Measurements from ENCODE around the gene LCN10.
"Not testable (repeated sequence)": the region's sequence is repeated elsewhere in the genome, so short reads cannot be mapped to it uniquely, and the experiment has no call there.

The LCN10 gene

GRCh38 chr9:136711219-136711648 lies 31.5 kb downstream of the LCN10 start:
- DNase-seq (ENCODE audit: low read depth); H3K4me3 ChIP-seq (ENCODE audit: low read depth, low read length): not testable (repeated sequence)

DNA sequence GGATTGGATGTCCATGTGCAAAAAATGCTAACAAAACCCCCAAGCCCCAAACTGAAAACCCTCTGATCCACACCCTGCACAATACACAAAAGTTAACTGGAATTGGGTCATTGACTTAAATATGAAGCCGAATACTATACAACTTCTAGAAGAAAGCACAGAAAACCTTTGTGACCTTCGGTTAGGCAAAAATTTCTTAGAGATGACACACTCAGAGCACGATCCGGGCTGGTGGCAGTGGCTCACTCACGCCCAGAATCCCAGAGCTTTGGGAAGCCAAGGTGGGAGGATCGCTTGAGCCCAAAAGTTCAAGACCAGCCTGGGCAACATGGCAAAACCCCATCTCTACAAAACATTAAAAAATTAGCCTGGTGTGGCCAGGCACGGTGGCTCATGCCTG lies 32.2 kb downstream of the LCN10 start:
- no peak overlapping the region for H3K4me3 ChIP-seq (ENCODE audit: low read depth, low read length)
- DNase-seq (ENCODE audit: low read depth), result no peak

DNA sequence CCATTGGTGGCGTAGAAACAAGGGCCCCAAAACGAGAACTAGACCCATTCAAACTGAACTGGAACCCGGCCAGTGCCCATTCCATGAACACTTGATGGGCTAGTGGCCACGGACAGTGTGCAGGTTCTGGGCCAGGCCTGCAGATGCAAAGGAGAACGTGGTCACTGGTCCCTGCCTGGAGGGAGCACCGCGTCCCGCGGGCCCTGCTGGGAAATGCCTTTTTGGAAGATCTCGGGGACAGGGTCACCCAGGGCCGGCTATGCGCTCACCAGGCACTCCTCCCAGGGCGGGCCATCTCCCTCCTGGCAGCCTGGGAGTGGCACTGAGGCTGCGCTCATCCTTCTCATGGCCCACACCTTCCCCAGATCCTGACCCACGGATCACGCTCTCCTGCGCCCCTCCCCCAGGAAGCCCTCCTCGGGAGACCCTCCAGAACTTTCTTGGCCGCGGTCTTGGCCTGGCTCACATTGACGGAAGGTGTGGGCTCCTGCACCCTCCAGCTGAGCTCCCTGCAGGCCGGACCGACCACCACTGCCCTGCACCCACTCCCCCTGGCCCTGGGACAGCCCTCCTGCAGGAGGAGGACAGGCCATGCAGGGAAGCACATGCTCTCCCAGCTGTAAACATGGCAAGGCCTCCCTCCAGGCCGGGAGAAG lies 33.2 kb downstream of the LCN10 start:
- DNase-seq (ENCODE audit: low read depth), result no peak
- H3K4me3 ChIP-seq (ENCODE audit: low read depth, low read length), result no peak overlapping the region

DNA sequence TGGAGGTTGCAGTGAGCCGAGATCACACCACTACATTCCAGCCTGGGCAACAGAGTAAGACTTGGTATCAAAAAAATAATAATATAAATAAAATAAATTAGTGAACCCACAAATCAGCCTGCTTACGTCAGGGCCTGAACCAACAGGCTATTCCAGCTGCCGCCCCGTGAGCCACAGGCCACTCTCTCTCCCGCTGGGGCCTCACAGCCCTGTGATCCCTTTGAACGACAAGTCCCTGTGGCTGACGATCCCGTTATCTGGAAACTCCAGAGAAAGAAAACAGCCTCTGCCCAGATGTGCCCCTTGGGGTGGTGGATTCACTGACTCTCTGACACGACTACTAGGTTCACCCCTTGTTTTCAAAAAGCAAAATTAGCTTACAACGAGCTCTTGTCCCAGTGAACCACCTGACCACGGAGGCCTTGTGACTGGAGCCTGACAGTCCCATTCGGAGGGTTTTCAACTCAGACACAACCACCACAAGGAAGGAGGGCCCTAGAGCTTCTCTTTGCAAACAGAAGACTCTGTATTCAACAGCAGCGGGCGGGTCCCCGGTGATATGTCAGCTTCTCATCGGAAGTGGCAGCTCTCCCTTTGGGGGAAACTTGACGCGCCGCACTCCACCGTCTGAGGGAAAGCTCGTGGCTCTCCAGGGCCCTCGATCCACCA lies 34.8 kb downstream of the LCN10 start:
- no peak for DNase-seq (ENCODE audit: low read depth)

DNA sequence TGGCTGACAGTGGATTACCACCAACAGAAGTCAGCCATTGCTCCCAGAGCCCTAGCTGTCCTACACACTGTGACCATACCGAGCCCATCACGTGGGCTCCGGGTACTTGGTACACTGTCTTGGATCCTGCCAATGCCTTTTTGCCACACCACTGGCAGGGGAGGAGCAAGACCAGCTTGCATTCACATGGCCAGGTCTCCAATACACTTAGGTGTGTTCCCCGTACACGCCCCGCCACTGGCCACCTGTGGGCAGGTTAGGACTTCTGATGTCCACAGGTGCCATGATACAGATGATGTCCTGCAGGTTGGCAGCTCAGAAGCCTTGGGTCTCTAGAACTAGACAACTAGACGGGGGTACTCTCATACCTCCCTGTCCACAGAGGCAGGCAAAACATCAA lies 35.7 kb downstream of the LCN10 start:
- DNase-seq (ENCODE audit: low read depth), result no peak
- no peak overlapping the region for H3K4me3 ChIP-seq (ENCODE audit: low read depth, low read length)

More for the DNA sequence above, 34.8 kb downstream of the LCN10 start:
- no peak overlapping the region for H3K4me3 ChIP-seq (ENCODE audit: low read depth, low read length)

DNA sequence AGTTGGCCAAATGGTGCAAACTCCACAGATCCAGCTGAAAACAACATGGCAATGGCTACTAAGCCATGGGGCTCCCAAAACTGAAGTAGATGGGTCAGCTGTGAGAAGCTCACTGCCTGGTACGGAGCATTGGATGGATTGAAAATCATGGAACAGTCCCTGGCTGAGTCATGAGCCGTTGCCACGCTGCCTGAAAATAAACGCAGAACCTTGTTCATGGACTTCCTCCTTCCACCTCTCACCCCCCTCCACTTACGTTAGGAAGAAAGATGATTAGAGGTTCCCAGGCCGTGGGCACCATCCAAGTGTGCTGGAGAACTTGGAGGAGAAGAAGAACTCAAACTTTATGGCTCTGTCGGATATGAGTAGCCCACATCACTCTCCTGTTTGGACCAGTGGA lies 37.2 kb downstream of the LCN10 start:
- no peak for DNase-seq (ENCODE audit: low read depth)
- no peak overlapping the region for H3K4me3 ChIP-seq (ENCODE audit: low read depth, low read length)

- DNase-seq (ENCODE audit: low read depth); H3K4me3 ChIP-seq (ENCODE audit: low read depth, low read length): not testable (repeated sequence)
These were observed 38.0 kb downstream of the LCN10 start for GRCh38 chr9:136704741-136705140.

DNA sequence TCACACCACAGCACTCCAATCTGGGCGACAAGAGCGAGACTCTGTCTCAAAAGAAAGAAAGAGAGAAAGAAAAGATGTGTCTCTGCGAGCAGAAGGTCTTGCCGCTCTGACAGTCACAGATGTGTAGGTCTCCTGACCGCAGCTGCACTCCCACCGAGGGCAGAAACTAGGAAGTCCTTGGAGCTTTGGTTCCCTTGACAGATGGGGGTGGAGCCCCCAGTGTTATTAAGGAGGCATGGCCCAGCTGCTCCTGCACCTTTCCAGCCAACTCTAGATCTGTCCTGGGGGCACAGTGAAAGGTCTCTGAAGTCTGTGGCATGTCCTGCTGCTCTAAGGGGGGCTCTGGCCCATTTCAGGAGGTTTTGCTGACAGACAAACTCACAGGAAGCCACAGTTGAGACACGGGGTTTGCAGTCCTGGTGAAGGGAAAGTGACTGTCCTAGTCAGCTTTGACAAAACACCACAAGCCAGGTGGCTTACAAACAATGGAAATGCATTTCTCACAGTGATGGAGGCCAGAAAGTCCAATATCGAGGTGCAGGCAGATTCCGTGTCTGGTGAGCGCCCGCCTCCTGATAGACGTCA lies 39.4 kb downstream of the LCN10 start:
- H3K4me3 ChIP-seq (ENCODE audit: low read depth, low read length), result no peak overlapping the region
- no peak for DNase-seq (ENCODE audit: low read depth)

- no peak for DNase-seq (ENCODE audit: low read depth)
- no peak overlapping the region for H3K4me3 ChIP-seq (ENCODE audit: low read depth, low read length)
These were observed 41.1 kb downstream of the LCN10 start for GRCh38 chr9:136701668-136702053.

DNA sequence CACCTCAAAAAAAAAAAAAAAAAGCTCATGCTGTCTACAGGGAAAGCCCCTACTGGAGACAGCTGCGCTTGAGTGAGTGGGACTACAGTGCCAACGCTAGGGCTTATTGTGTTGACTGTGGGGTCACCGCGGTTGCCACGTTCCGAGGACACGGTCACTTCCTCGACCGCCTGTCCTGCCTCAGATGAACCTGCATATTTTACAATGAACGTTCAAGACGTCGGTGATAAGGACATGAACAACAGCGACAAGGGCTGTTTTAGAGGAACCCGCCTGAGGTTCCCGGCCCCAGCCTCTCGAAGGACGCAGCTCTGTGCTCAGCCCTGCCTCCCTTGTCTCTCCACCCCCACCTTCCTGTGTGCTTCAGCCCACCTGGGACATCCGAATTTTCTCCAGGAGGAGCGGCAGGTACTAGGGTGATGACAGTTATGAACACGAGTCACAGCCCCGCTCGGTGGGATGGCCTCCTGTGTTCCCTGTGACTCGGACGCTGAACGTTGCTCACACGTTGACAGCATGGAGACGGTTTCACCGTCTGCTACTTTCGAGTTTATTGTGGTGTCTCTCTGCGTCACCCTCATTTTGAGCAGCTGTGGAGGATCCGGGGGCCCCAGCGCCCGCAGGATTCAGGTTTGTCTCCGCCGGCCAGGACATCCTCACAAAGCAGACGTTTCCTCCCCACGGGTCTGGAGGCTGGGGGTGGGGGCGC lies 41.6 kb downstream of the LCN10 start:
- no peak for DNase-seq (ENCODE audit: low read depth)
- no peak overlapping the region for H3K4me3 ChIP-seq (ENCODE audit: low read depth, low read length)

DNA sequence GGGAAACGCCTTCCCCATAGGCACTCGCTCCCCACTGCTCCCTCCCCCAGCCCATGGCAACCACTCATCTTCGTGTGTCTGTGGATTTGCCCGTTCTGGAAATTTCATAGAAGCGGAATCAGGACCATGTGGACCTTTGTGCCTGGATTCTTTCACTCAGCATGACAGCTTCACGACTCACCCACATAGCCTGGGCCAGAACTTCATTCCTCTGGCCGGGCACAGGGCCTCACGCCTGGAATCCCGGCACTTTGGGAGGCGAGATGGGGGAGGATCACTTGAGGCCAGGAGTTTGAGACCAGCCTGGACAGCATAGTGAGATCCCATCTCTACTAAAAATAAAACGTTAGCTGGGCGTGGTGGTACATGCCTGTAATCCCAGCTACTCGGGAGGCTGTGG lies 42.4 kb downstream of the LCN10 start:
- DNase-seq (ENCODE audit: low read depth), result no peak
- H3K4me3 ChIP-seq (ENCODE audit: low read depth, low read length), result no peak overlapping the region

GRCh38 chr9:136698635-136699246 lies 44.0 kb downstream of the LCN10 start:
- no peak overlapping the region for H3K4me3 ChIP-seq (ENCODE audit: low read depth, low read length)
- DNase-seq (ENCODE audit: low read depth), result no peak

- no peak for DNase-seq (ENCODE audit: low read depth)
These were observed 44.8 kb downstream of the LCN10 start for GRCh38 chr9:136697821-136698526.

GRCh38 chr9:136697146-136697820 lies 45.5 kb downstream of the LCN10 start:
- no peak for DNase-seq (ENCODE audit: low read depth)
- H3K4me3 ChIP-seq (ENCODE audit: low read depth, low read length), result no peak overlapping the region

More at GRCh38 chr9:136697821-136698526, 44.8 kb downstream of the LCN10 start:
- H3K4me3 ChIP-seq (ENCODE audit: low read depth, low read length), result no peak overlapping the region

GRCh38 chr9:136696502-136696901 lies 46.2 kb downstream of the LCN10 start:
- no peak overlapping the region for H3K4me3 ChIP-seq (ENCODE audit: low read depth, low read length)
- no peak for DNase-seq (ENCODE audit: low read depth)

- no peak for DNase-seq (ENCODE audit: low read depth)
- H3K4me3 ChIP-seq (ENCODE audit: low read depth, low read length), result no peak overlapping the region
These were observed 46.8 kb downstream of the LCN10 start for GRCh38 chr9:136695955-136696354.

- H3K4me3 ChIP-seq (ENCODE audit: low read depth, low read length), result no peak overlapping the region
- DNase-seq (ENCODE audit: low read depth), result no peak
These were observed 47.3 kb downstream of the LCN10 start for GRCh38 chr9:136695435-136695895.

DNA sequence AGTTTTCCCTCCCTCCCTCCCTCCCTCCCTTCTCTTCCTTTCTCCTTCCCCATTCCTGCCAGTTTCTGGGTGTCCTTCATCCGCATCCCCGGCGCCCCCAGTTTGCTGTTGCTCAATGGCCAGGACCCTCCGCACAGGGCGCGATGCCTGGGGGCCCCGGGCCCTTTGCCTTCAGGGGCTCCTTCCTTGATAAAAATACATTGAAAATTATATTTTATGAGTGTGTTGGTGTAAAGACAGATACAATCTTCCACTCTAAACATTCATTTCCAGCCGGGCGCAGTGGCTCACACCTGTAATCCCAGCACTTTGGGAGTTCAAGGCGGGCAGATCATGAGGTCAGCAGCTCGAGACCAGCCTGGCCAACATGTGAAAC lies 47.9 kb downstream of the LCN10 start:
- no peak for DNase-seq (ENCODE audit: low read depth)
- H3K4me3 ChIP-seq (ENCODE audit: low read depth, low read length), result no peak overlapping the region

All from skeletal muscle cell (primary cell).